HepG2 (cell line): ENCODE data around the gene CACTIN. TPM values are rescaled to one million over a fixed set of nuclear protein-coding genes. Genes with fewer than 3 reads are reported as not detected.

Experiments
- ATAC-seq: fragments of 200-7000 bp; cut with Tn5 transposase; 3 replicates; pipeline ENCODE4 v1.9.1; 2020; ENCODE audit warnings: mild to moderate bottlenecking, moderate library complexity
- BruUV-seq: library from RNA; stranded (reverse); fragments of 400-500 nt; replicated peaks from 2 replicates; lab custom pipeline; 2021; lab: Mats Ljungman, UMichigan
- CTCF ChIA-PET: fragments of 300-600 bp; formaldehyde crosslinking; extraction: SDS; loops from one replicate; lab custom pipeline; 2021; ENCODE audit warnings: low total read pairs, inconsistent platforms, low intra/inter-chr PET ratio; lab: Yijun Ruan, JAX
- POLR2A ChIA-PET: fragments of 350-600 bp; sonication (Branson Sonifier 250); formaldehyde crosslinking; loops from one replicate; lab custom pipeline; 2020; ENCODE audit warnings: antibody characterized with exemption, inconsistent platforms; lab: Yijun Ruan, JAX
- DNase-seq: peaks from one replicate; pipeline ENCODE4 v3.0.0-alpha.2; 2015; ENCODE audit warnings: low spot score
- FAIRE-seq: peaks from 3 replicates; lab custom pipeline; 2011; peaks lifted over from hg19 to GRCh38; lab: Jason Lieb, UNC
- H2AFZ ChIP-seq: one replicate; pipeline ENCODE4 v1.6.1; 2011; ENCODE audit warnings: low read length, inconsistent platforms
- H3K27ac ChIP-seq: fragments of 300-600 bp; 3 replicates; pipeline ENCODE4 v1.8.0; 2011; ENCODE audit warnings: mixed run types, mild to moderate bottlenecking, mixed read lengths, low read length, inconsistent platforms; ENCODE audit not compliant: insufficient read depth; ENCODE audit errors: extremely low read length
- H3K27me3 ChIP-seq, 2 experiments: fragments of 200-600 bp in 1 of 2; 2 replicates in 1 of 2; 3 replicates in 1 of 2; pipeline versions ENCODE4 v1.6.0 to v1.8.0; 2011; ENCODE audit warnings: low read length in 2 of 2, mild to moderate bottlenecking in 2 of 2, moderate library complexity in 2 of 2, inconsistent platforms in 1 of 2; ENCODE audit not compliant: insufficient read depth in 2 of 2, control insufficient read depth in 1 of 2
- H3K36me3 ChIP-seq, 2 experiments: fragments of 200-600 bp in 1 of 2; replicated peaks in 1 of 2; 2 replicates in 1 of 2; 3 replicates in 1 of 2; pipeline versions ENCODE4 v1.5.1 to v1.8.0; 2011; ENCODE audit warnings: low read length in 2 of 2, inconsistent platforms in 1 of 2; ENCODE audit not compliant: insufficient read depth in 2 of 2, control insufficient read depth in 1 of 2
- H3K4me1 ChIP-seq: 2 replicates; pipeline ENCODE4 v1.5.1; 2012; ENCODE audit warnings: low read length, inconsistent platforms; ENCODE audit not compliant: insufficient read depth
- H3K4me2 ChIP-seq: 2 replicates; pipeline ENCODE4 v1.6.0; 2011; ENCODE audit warnings: low read depth, low read length, inconsistent platforms
- H3K4me3 ChIP-seq, 3 experiments: fragments of 200-600 bp in 1 of 3; sonication (generic), shearing (Covaris generic) in 1 of 3; replicated peaks in 1 of 3; 2 replicates each; pipeline ENCODE4 v1.5.1; 2011 to 2016; ENCODE audit warnings: low read length in 3 of 3, inconsistent platforms in 2 of 3, low read depth in 2 of 3, mild to moderate bottlenecking in 2 of 3, control low read depth in 1 of 3, mixed read lengths in 1 of 3; ENCODE audit not compliant: insufficient read depth in 1 of 3
- H3K79me2 ChIP-seq: one replicate; pipeline ENCODE4 v1.6.1; 2011; ENCODE audit warnings: low read length, inconsistent platforms; ENCODE audit not compliant: insufficient read depth
- H3K9ac ChIP-seq: 2 replicates; pipeline ENCODE4 v1.6.0; 2011; ENCODE audit warnings: mild to moderate bottlenecking, low read depth, low read length, inconsistent platforms; ENCODE audit not compliant: insufficient read depth
- H3K9me3 ChIP-seq: 2 replicates; pipeline ENCODE4 v1.5.1; 2012; ENCODE audit warnings: mild to moderate bottlenecking, low read length
- H4K20me1 ChIP-seq: 2 replicates; pipeline ENCODE4 v1.6.0; 2011; ENCODE audit warnings: inconsistent platforms, mild to moderate bottlenecking, low read length, moderate library complexity; ENCODE audit not compliant: insufficient read depth
- KDM2A ChIP-seq: sonication (generic); formaldehyde crosslinking; IDR thresholded peaks from 2 replicates; pipeline ENCODE4 v1.4.0; 2020; ENCODE audit warnings: low read depth, missing genetic modification reagents, borderline replicate concordance
- KDM5B ChIP-seq: sonication (generic); formaldehyde crosslinking; IDR thresholded peaks from 2 replicates; pipeline ENCODE4 v1.4.0; 2020; ENCODE audit warnings: missing genetic modification reagents, mild to moderate bottlenecking, borderline replicate concordance
- SALL1 ChIP-seq: sonication (generic); formaldehyde crosslinking; IDR thresholded peaks from 2 replicates; pipeline ENCODE4 v1.8.0; 2022; ENCODE audit warnings: mild to moderate bottlenecking, missing genetic modification reagents
- ZNF768 ChIP-seq: sonication (generic); formaldehyde crosslinking; IDR thresholded peaks from 2 replicates; pipeline ENCODE4 v1.4.0; 2020; ENCODE audit warnings: missing genetic modification reagents
- ZSCAN25 ChIP-seq: sonication (generic); formaldehyde crosslinking; IDR thresholded peaks from 2 replicates; pipeline ENCODE4 v1.8.0; 2022; ENCODE audit warnings: mild to moderate bottlenecking, missing genetic modification reagents
- WGBS: methylation state at CpG from one replicate; pipeline ENCODE4 v1.1.6; 2017; ENCODE audit warnings: low lambda C conversion rate; 5-methylcytosine and 5-hydroxymethylcytosine counted together
- in situ Hi-C: cut with HindIII; loops from 2 replicates; pipeline ENCODE4 v1.10.0; 2017; ENCODE audit warnings: low pct_unique_long_range_greater_than_20kb; ENCODE audit not compliant: extremely low pct_ligation_motif_present
- intact Hi-C: fragments of 100-400 bp; cut with micrococcal nuclease; formaldehyde crosslinking; loops from one replicate; pipeline ENCODE4 v1.10.0; 2022; ENCODE audit not compliant: unreplicated experiment
- polyA plus RNA-seq, 8 experiments: library from polyadenylated mRNA; depleted of rRNA in 3 of 8; stranded (reverse) in 7 of 8; unstranded in 1 of 8; fragments of >200 nt; fragmentation: Illumina TruSeq in 4 of 8; extraction: Trizol in 4 of 8; gene quantifications; 2 replicates each; pipeline versions ENCODE4 v1.2.1 to v1.2.3, GENCODE V29; 2011 to 2016; ENCODE audit warnings: low read depth in 4 of 8, missing spikeins in 1 of 8, mixed read lengths in 1 of 8; ENCODE audit not compliant: insufficient read depth in 1 of 8
- total RNA-seq, 5 experiments: library from RNA; depleted of rRNA; stranded (reverse); fragments of >200 nt; fragmentation: Illumina TruSeq; extraction: Trizol; gene quantifications; 2 replicates each; pipeline ENCODE4 v1.2.3, GENCODE V29; 2016; ENCODE audit warnings: low read depth in 1 of 5
- TF ChIP-seq, protein P1 (sequence below): sonication (generic); formaldehyde crosslinking; IDR thresholded peaks from 2 replicates; pipeline ENCODE4 v1.9.0; 2022; ENCODE audit warnings: missing genetic modification reagents, mild to moderate bottlenecking, borderline replicate concordance
- TF ChIP-seq, protein P2 (sequence below): conservative IDR thresholded peaks from 2 replicates; pipeline ENCODE4 v1.6.1; 2018; ENCODE audit warnings: missing genetic modification reagents
- TF ChIP-seq, protein P3 (sequence below): sonication (generic); formaldehyde crosslinking; IDR thresholded peaks from 2 replicates; pipeline ENCODE4 v1.9.0; 2021; ENCODE audit warnings: missing genetic modification reagents, borderline replicate concordance
- TF ChIP-seq, protein P4 (sequence below): sonication (generic); formaldehyde crosslinking; IDR thresholded peaks from 2 replicates; pipeline ENCODE4 v1.5.1; 2020; ENCODE audit warnings: mild to moderate bottlenecking, missing genetic modification reagents, moderate library complexity

Gene CACTIN
- total and polyA plus RNA-seq, 2 of the 13 experiments (the other 11 are each of a cell fraction or from before 2014, with no cell fraction given) = 10.0 to 16.6 TPM

DNA sequence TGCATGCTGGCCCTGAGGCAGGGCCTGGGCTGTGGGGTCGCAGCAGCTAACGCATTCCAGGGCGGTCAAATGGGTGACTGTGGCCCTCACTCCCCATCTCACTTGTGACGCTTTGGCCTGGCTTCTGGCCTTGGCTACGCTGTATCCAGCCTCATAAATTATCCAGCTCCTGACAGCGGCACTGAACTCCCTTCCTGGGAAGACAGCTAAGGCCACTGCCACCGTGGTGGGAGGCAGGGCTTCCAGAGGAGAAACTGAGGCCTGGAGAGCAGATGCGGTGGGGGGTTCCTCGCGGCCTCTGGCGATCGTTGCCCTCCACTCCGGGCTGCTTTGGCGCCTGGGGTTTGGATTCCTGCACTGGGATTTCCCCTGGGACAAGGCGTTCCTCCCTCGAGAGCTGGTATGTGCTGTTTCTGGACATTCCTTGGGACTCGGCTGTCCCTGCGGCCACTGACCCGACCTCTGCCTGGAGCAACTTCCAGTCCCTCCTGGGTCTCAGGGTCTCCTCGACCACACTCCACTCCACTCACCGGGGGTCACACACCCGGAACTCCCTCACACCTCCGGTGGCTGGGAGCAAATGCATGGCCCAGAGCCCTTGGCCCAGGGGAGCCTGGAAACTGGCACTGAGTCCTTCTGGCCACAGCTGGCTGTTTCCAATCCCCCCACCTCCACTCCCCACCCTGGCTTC is 23.3 kb downstream of the CACTIN start:
- WGBS = 66% methylated on average over 7 of the region's 23 CpGs
- no peaks in the 10 kb centered on the region for H3K36me3 ChIP-seq
- H3K9me3 ChIP-seq = no peaks in the 10 kb centered on the region
- H3K4me3 ChIP-seq = no peak overlapping the region
- H4K20me1 ChIP-seq = no peaks in the 10 kb centered on the region
- BruUV-seq = no TSS peak
- ChIA-PET POLR2A (no interaction called here), CTCF (no interaction called here)
- in situ Hi-C loops = no loop called here
- DNase-seq (no peak), ATAC-seq (no peak; the same call in 2 of the 3 replicates), FAIRE-seq (no peak)
- no peak overlapping the region for H3K27ac ChIP-seq
- intact Hi-C loops = no loop called here
- H3K4me2 ChIP-seq = peak overlapping the region; percentile 48; the same call in 1 of the 2 replicates
- H3K4me1 ChIP-seq = peaks cover 46% of the 10 kb centered on the region
- peaks cover 0 to 29% of the 10 kb centered on the region in 2 experiments; a peak in 2 of 5 replicates for H3K27me3 ChIP-seq
- H3K79me2 ChIP-seq = no peaks in the 10 kb centered on the region
- H2AFZ ChIP-seq = no peak overlapping the region
- TF ChIP-seq, protein P1, sequence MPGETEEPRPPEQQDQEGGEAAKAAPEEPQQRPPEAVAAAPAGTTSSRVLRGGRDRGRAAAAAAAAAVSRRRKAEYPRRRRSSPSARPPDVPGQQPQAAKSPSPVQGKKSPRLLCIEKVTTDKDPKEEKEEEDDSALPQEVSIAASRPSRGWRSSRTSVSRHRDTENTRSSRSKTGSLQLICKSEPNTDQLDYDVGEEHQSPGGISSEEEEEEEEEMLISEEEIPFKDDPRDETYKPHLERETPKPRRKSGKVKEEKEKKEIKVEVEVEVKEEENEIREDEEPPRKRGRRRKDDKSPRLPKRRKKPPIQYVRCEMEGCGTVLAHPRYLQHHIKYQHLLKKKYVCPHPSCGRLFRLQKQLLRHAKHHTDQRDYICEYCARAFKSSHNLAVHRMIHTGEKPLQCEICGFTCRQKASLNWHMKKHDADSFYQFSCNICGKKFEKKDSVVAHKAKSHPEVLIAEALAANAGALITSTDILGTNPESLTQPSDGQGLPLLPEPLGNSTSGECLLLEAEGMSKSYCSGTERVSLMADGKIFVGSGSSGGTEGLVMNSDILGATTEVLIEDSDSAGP (CRISPR knock-in tag) = peak; percentile 29; the same call in 1 of the 2 replicates
- TF ChIP-seq SALL1 (CRISPR knock-in tag) = no peak
- TF ChIP-seq, protein P2, sequence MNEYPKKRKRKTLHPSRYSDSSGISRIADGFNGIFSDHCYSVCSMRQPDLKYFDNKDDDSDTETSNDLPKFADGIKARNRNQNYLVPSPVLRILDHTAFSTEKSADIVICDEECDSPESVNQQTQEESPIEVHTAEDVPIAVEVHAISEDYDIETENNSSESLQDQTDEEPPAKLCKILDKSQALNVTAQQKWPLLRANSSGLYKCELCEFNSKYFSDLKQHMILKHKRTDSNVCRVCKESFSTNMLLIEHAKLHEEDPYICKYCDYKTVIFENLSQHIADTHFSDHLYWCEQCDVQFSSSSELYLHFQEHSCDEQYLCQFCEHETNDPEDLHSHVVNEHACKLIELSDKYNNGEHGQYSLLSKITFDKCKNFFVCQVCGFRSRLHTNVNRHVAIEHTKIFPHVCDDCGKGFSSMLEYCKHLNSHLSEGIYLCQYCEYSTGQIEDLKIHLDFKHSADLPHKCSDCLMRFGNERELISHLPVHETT (CRISPR knock-in tag) = no peak
- 0 out of 2 replicates have a peak, but pooled peaks have one; percentile 25 for TF ChIP-seq ZNF768 (CRISPR knock-in tag)
- TF ChIP-seq, protein P3, sequence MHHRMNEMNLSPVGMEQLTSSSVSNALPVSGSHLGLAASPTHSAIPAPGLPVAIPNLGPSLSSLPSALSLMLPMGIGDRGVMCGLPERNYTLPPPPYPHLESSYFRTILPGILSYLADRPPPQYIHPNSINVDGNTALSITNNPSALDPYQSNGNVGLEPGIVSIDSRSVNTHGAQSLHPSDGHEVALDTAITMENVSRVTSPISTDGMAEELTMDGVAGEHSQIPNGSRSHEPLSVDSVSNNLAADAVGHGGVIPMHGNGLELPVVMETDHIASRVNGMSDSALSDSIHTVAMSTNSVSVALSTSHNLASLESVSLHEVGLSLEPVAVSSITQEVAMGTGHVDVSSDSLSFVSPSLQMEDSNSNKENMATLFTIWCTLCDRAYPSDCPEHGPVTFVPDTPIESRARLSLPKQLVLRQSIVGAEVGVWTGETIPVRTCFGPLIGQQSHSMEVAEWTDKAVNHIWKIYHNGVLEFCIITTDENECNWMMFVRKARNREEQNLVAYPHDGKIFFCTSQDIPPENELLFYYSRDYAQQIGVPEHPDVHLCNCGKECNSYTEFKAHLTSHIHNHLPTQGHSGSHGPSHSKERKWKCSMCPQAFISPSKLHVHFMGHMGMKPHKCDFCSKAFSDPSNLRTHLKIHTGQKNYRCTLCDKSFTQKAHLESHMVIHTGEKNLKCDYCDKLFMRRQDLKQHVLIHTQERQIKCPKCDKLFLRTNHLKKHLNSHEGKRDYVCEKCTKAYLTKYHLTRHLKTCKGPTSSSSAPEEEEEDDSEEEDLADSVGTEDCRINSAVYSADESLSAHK (CRISPR knock-in tag) = peak; percentile 99
- TF ChIP-seq, protein P4, sequence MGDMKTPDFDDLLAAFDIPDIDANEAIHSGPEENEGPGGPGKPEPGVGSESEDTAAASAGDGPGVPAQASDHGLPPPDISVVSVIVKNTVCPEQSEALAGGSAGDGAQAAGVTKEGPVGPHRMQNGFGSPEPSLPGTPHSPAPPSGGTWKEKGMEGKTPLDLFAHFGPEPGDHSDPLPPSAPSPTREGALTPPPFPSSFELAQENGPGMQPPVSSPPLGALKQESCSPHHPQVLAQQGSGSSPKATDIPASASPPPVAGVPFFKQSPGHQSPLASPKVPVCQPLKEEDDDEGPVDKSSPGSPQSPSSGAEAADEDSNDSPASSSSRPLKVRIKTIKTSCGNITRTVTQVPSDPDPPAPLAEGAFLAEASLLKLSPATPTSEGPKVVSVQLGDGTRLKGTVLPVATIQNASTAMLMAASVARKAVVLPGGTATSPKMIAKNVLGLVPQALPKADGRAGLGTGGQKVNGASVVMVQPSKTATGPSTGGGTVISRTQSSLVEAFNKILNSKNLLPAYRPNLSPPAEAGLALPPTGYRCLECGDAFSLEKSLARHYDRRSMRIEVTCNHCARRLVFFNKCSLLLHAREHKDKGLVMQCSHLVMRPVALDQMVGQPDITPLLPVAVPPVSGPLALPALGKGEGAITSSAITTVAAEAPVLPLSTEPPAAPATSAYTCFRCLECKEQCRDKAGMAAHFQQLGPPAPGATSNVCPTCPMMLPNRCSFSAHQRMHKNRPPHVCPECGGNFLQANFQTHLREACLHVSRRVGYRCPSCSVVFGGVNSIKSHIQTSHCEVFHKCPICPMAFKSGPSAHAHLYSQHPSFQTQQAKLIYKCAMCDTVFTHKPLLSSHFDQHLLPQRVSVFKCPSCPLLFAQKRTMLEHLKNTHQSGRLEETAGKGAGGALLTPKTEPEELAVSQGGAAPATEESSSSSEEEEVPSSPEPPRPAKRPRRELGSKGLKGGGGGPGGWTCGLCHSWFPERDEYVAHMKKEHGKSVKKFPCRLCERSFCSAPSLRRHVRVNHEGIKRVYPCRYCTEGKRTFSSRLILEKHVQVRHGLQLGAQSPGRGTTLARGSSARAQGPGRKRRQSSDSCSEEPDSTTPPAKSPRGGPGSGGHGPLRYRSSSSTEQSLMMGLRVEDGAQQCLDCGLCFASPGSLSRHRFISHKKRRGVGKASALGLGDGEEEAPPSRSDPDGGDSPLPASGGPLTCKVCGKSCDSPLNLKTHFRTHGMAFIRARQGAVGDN (CRISPR knock-in tag) = peak; percentile 36; the same call in 1 of the 2 replicates
- TF ChIP-seq ZSCAN25 = no peak
- no peak for TF ChIP-seq KDM5B (CRISPR knock-in tag)
- 0 out of 2 replicates have a peak, but pooled peaks have one; percentile 15 for TF ChIP-seq KDM2A
- H3K9ac ChIP-seq = no peak overlapping the region
